ENCODE results near the gene SMOC1.

SMOC1 gene

DNA sequence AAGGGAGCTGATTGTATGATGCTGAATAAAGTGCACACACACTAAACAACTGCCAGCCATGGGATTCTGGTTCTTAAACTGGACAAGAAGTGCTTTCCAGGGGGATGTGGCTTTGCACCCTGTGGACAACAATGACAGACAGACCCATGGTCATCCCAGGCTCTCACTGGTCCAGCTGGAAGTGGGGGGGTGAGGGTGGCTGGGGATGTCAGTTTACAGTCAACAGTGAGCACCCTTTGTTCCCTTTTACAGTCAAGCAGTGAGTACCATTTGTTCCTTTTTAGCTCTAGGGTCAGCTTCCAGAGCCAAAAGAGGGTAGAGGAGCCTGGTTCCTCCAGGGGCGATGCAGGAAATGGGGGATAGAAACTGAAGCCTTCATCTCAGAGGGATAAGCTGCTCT, 100.7 kb downstream of the SMOC1 start:
- TF ChIP-seq, protein P1, sequence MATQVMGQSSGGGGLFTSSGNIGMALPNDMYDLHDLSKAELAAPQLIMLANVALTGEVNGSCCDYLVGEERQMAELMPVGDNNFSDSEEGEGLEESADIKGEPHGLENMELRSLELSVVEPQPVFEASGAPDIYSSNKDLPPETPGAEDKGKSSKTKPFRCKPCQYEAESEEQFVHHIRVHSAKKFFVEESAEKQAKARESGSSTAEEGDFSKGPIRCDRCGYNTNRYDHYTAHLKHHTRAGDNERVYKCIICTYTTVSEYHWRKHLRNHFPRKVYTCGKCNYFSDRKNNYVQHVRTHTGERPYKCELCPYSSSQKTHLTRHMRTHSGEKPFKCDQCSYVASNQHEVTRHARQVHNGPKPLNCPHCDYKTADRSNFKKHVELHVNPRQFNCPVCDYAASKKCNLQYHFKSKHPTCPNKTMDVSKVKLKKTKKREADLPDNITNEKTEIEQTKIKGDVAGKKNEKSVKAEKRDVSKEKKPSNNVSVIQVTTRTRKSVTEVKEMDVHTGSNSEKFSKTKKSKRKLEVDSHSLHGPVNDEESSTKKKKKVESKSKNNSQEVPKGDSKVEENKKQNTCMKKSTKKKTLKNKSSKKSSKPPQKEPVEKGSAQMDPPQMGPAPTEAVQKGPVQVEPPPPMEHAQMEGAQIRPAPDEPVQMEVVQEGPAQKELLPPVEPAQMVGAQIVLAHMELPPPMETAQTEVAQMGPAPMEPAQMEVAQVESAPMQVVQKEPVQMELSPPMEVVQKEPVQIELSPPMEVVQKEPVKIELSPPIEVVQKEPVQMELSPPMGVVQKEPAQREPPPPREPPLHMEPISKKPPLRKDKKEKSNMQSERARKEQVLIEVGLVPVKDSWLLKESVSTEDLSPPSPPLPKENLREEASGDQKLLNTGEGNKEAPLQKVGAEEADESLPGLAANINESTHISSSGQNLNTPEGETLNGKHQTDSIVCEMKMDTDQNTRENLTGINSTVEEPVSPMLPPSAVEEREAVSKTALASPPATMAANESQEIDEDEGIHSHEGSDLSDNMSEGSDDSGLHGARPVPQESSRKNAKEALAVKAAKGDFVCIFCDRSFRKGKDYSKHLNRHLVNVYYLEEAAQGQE (IDR thresholded peaks at IDR 0.05; ENCODE audit: insufficient read depth in 1 of 2, low read depth in 2 of 2, low read length in 2 of 2): no peak
- TF ChIP-seq POLR2AphosphoS5 (IDR thresholded peaks at IDR 0.05; ENCODE audit: low read depth, low read length): no peak
- no peak for TF ChIP-seq TAF1 (IDR thresholded peaks at IDR 0.05; ENCODE audit: borderline replicate concordance, insufficient read depth, low read length)
- no peak for TF ChIP-seq FOXP2 (optimal IDR thresholded peaks at IDR 0.05; ENCODE audit: borderline replicate concordance, extremely low read depth, extremely low read length, insufficient read depth)
- TF ChIP-seq SIN3A (IDR thresholded peaks at IDR 0.05; ENCODE audit: borderline replicate concordance, insufficient read depth, low read length): no peak

- TF ChIP-seq TAF1 (IDR thresholded peaks at IDR 0.05; ENCODE audit: borderline replicate concordance, insufficient read depth, low read length) (no peak), FOXP2 (optimal IDR thresholded peaks at IDR 0.05; ENCODE audit: borderline replicate concordance, extremely low read depth, extremely low read length, insufficient read depth) (no peak)
These were observed 101.5 kb downstream of the SMOC1 start for GRCh38 chr14:69980457-69981425.

GRCh38 chr14:69982220-69982839, 103.1 kb downstream of the SMOC1 start:
- TF ChIP-seq FOXP2 (optimal IDR thresholded peaks at IDR 0.05; ENCODE audit: borderline replicate concordance, extremely low read depth, extremely low read length, insufficient read depth): no peak
- no peak for TF ChIP-seq SIN3A (IDR thresholded peaks at IDR 0.05; ENCODE audit: borderline replicate concordance, insufficient read depth, low read length)
- TF ChIP-seq TAF1 (IDR thresholded peaks at IDR 0.05; ENCODE audit: borderline replicate concordance, insufficient read depth, low read length): no peak
- TF ChIP-seq, protein P1 (IDR thresholded peaks at IDR 0.05; ENCODE audit: insufficient read depth in 1 of 2, low read depth in 2 of 2, low read length in 2 of 2): no peak
- no peak for TF ChIP-seq POLR2AphosphoS5 (IDR thresholded peaks at IDR 0.05; ENCODE audit: low read depth, low read length)

- TF ChIP-seq, protein P1 (IDR thresholded peaks at IDR 0.05; ENCODE audit: insufficient read depth in 1 of 2, low read depth in 2 of 2, low read length in 2 of 2): no peak
- TF ChIP-seq SIN3A (IDR thresholded peaks at IDR 0.05; ENCODE audit: borderline replicate concordance, insufficient read depth, low read length): no peak
- no peak for TF ChIP-seq FOXP2 (optimal IDR thresholded peaks at IDR 0.05; ENCODE audit: borderline replicate concordance, extremely low read depth, extremely low read length, insufficient read depth)
- no peak for TF ChIP-seq POLR2AphosphoS5 (IDR thresholded peaks at IDR 0.05; ENCODE audit: low read depth, low read length)
- TF ChIP-seq TAF1 (IDR thresholded peaks at IDR 0.05; ENCODE audit: borderline replicate concordance, insufficient read depth, low read length): no peak
These were observed 103.7 kb downstream of the SMOC1 start for GRCh38 chr14:69982886-69983285.

DNA sequence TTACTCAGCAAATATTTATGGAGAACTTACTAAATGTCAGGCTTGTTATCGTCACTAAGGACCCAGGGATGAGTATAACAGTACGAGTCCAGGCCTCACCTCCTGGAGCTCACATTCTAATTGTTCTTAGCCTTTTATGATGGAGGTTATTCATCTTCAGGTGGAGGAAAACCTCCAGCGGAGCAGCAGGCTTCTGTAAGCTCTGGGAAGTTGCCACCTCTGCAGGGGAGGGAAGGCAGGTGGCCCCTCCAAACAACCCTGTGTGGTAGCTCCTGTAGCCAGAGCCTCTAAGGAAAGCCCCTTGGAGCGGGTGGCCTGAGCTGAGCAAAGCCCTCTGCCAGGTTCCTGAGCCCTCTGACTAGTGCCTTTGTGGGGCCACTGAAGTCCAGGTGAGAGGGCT, 104.1 kb downstream of the SMOC1 start:
- TF ChIP-seq TAF1 (IDR thresholded peaks at IDR 0.05; ENCODE audit: borderline replicate concordance, insufficient read depth, low read length): no peak
- TF ChIP-seq, protein P1 (IDR thresholded peaks at IDR 0.05; ENCODE audit: insufficient read depth in 1 of 2, low read depth in 2 of 2, low read length in 2 of 2): no peak
- TF ChIP-seq SIN3A (IDR thresholded peaks at IDR 0.05; ENCODE audit: borderline replicate concordance, insufficient read depth, low read length): no peak
- TF ChIP-seq FOXP2 (optimal IDR thresholded peaks at IDR 0.05; ENCODE audit: borderline replicate concordance, extremely low read depth, extremely low read length, insufficient read depth): no peak
- TF ChIP-seq POLR2AphosphoS5 (IDR thresholded peaks at IDR 0.05; ENCODE audit: low read depth, low read length): no peak

All from PFSK-1 (cell line).